Measurements from ENCODE around the gene PCAT7.
"Not testable (repeated sequence)": the region's sequence is repeated elsewhere in the genome, so short reads cannot be mapped to it uniquely, and the experiment has no call there.

DNA sequence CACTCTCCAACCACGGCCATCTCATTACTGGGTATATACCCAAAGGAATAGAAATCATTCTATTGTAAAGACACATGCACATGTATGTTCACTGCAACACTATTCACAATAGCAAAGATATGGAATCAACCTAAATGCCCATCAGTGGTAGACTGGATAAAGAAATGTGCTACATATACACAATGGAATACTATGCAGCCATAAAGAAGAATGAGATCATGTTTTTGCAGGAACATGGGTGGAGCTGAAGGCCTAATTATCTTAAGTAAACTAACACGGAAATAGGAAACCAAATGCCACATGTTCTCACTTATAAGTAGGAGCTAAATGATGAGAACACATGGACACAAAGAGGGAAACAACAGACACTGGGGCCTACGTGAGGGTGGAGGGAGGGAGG is 9.4 kb downstream of the PCAT7 start:
- not testable (repeated sequence) for TF ChIP-seq CTCF, POLR2A (IDR thresholded peaks at IDR 0.05)
